HG02610 (cell line): ENCODE results near the gene SIGLECL1.

Source experiments
- ATAC-seq: cut with Tn5 transposase; IDR thresholded peaks from one replicate; pipeline ENCODE4 v1.9.1; 2021; ENCODE audit warnings: mild to moderate bottlenecking, moderate library complexity; ENCODE audit not compliant: unreplicated experiment

Gene SIGLECL1

DNA sequence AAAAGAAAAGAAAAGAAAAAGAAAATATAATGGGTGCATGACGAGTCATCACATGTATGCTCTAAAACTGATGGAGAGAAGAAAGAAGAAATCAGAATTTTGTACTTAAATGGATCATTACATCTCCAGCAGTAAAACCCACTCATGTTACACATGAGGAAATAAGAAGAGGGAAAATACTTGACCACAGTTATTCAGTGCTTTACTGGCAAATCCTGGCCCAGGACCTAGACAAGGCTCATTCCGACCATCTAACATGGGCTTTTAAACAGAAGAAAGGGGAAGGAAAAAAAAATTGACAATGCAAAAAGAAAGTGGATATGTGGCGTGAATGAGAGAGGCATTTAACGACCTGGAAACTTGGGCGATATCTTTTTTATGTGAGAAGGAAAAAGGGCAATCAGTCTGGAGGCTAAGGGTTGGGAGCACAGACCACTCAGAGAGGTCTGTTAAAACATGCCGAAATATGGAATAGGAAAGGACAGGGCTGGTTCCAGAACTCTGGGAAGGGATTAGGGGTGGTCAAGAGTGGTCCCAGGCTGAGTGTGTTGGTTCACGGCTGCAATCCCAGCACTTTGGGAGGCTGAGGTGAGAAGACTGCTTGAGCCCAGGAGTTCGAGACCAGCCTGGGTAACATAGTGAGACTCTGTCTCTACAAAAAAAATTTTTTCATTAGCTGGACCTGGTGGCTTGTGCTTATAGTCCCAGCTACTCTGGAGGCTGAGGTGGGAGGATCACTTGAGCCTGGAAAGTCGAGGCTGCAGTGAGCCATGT, 1.6 kb downstream of the SIGLECL1 start:
- no peak for ATAC-seq

DNA sequence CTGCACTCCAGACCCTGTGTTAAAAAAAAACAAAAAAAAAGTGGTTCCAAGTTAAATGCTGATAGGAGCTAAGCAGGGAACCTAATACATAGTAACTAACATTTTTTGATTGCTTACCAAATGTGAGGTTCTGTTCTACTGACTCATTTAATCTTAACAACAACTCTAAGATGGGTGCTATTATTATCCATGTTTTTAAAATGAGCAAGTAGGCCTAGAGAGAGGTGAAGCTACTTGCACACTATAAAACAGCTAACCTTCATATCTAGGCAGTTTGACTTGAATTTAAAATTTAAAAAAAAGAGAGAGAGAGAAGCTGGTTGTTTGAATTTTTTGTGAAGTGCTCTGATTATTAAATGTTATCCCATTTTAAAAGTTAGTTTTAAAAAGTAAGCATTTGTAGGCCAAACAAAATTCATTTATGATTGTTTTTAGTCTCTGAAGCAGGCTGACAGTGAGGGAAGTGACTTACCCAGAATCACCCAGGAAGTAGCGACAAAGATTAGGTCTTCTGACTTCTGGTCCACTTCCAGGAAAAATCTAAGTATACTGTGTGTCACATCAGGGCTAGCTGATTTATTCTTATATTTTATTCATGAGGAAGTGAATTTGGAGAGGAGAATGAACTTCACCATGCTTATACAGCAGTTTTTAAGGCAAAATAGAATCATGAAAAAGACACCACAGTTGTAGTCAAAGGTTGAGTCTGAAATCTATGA, 2.4 kb downstream of the SIGLECL1 start:
- no peak for ATAC-seq

DNA sequence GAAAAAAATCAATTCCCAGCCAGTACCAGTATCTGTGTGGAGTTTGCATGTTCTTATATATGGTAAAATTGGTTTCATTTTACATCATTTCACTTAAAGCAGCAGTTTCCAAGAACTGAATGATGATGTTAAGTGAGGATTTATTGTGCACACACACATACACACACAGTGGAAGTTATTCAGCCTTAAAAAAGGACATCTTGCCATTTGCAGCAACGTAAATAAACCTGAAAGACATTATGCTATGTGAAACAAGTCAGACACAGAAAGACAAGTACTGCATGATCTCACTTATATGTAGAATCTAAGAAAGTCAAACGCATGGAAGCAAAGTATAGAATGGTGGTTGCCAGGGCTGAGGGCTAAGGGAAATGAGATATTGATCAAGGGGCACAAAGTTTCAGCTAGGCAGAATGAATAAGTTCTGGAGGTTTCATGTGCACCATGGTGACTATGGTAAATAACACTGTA, 5.3 kb downstream of the SIGLECL1 start:
- ATAC-seq: no peak

DNA sequence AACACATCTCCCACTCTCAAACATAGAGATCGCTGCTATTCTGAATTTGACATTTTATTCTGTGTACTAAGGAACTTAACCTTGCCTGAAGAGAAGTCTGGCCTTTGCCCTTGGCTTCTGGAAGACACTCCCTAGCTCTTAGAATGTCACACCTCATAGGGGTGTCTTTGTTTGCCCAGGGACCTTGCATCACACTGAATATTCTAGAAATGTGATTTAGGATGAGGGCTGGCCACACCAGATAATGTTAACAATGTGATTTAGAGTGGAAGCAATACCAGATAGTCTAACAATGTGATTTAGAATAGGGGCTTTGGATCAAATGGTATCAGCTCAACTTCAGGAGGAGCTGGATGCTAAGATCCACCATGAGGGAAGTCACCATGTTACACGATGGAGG, 6.6 kb downstream of the SIGLECL1 start:
- ATAC-seq: no peak

DNA sequence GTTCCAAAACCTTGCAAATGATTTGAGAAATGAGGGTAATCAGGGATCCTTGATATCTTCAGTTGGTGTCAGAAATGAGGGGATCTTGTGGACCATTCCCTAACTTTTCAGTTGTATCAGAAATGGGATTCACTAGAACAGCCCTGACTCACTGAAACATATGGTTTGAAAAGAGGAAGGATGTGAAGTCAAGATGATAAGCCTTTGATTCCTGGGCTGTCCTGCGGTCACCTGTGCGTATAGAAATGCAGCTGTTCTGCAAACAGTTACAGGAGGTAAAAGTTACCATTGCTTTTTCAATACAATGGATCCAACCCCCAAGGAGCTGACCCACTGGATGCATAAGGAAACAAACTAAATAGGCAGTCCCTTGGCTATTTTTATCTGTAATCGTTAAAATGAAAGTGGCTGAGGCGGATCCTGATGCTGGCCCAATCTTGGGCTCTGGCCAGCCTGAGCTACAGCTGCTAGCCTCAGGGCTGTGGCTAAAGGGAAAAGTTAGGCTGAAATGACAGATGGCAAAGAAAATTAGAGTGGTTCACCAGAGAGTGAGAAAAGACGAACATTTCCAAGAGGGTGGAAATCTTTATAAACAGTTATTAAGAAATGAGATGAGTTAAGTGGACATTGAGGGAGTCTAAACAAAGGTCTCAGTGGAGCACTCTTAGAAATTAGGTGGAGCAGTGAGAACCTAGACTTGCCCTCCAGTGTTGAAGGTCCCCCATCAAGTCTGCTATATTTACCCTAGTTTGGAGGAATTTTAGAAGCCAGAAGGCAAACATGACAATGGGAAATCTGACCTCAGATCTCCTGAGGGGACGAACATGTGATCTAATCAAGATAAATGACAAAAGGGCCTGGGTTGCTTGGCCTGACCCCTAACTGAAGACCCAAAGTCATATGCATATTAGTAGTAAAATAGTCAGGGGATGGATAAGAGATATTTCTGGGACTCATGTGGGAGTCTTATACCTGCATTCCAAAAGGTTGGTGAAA, 7.6 kb downstream of the SIGLECL1 start:
- ATAC-seq: no peak

DNA sequence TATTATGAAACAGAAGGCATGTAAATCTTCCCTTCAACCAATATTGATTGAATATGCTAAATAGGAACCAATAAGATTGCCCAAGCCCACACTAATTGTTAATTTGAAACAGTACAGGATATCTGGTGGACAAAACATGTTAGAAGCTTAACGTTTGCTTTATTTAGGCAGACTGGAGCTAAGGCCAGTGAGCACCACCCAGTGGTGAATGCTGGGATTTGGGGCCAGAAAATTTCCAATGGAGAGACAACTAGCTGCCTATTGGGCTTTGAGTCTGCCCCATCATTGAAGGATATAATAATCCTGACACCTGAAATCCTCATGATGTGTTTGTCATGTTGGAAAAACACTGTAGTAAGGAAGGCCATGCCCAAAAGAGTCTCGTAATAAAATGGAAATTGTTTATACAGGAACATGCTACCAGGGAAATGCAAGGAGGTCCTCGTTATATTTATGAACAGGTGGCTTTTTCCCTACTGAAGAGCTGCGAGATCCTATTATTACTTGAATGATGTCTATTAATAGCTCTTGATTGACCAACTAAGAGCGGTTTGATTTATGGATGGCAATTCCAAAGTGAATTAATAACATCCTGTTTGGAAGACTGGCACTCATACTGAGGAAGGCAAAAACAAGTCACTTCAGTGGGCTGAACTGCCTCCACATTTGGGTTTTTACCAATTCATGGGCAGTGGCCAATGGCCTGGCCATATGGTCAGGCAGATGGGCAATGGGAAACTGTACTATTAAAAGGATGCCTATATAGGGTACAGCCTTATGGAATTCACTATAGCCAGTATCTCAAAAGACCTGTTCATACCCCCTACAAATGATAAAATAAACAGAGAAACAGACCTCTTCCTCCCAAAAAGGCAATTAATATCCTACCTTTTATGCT, 8.7 kb downstream of the SIGLECL1 start:
- ATAC-seq: no peak

DNA sequence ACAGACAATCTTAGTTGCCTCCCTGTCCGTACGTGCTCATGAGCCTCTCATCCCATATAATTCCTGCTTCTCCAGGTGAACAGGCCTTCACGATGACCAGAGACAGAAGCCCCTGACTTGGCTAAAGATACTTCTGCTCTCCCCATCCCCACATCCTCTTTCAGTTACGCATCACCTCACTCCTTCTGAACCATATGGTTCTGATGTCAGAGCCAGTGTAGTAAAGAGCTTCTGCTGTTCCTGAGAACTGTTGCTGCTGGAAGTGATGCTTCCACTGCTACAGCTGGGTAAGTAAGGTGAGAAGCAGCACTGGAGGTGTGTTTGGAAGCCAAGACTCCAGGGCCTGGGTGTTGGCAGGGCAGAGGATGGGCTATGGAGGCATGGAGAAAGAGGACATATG, 12.9 kb downstream of the SIGLECL1 start:
- no peak for ATAC-seq

DNA sequence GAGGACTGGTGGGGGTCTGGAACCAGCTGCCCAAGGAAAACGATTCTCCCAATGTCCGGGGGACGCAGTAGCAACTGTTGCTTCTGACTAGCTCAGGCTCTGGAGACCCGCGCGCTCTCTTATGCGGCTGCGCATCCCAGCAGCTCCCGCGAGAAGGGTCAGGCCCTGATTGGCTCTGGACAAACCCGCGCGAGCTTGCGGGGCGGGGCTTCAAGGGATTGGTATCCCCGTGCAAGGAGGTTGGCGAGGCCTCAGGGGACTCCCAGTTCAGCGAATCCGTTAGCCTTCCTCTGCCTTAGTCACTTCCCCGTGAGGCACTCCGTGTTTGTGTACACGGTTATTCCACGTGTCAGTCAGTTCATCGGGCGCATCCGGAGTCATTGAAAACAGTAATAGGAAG, 20.2 kb downstream of the SIGLECL1 start:
- no peak for ATAC-seq

DNA sequence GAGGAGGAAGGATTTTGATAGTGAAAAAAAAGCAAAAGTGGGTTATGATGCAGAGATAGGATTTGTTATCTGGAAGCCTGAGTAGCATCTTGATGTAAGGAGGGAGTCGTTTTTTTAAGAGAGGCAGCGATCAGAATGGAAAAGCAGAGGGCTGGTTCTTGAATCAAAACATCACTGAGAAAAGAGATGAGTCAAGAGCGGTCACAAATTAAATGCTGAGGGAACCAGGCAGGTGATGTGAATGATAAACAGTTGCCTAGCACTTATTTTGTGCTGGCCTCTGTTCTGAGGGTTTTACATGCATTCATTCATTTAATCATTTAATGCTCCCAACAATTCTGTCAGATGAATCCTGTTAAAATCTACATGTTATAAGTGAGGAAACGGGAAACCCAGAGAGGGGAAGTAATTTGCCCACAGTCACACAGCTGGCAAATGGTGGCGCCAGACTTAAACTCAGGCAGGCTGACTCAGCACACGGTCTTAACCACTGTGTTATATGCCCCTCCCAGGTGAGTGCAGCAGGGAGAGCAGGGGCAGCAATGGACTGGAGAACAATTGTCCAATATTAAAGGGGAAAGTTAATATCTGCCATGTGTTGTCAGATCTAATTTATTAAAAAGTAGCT, 21.4 kb downstream of the SIGLECL1 start:
- no peak for ATAC-seq

DNA sequence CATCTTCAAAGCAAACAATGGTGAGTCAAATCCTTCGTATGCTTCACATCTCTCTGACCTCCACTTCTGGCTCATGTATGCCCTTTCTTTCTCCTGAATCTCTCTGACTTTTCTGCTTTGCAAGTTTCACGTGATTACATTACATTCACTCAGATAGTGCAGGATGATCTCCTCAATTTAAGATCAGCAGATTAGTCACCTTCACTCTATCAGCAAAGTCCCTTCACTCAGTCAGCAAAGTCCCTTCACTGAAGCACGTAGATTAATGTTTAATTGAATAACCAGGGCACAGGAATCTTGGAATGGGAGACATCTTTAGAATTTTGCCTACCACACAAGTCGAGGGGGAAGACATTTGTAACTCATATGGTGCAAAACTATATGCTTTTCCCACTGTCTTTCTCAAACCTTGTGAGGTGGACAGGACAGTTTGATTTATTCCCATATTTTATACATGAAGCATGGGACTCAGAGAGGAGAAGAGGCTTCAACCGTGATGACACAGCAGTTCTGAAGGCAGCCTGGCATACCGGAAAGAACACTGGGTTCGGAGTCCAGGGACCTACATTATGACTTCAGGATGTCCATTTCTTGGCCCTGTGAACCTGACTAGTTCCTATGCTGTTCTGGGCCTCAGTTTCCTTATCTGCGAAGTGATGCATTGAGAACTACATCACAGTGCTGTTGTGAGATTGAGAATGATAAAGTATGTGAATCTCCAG, 23.3 kb downstream of the SIGLECL1 start:
- ATAC-seq: no peak

DNA sequence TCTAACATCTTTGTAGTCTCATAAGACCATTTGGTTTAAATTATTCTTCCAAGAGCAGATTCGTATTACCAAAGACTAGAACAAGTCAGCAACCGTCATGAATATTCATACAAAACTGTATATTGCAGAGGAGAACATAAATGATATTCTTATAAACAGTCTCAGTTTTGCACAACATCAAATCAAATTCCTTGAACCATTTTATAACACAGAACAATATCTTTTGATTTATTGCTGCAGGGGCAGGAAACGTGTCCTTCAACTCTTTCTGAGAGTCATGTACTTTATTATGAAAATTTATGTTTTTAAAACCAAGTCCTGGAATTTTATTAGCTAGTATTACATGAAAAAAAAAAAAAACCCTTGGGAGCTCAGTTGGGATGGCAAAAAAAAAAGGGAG, 26.2 kb downstream of the SIGLECL1 start:
- no peak for ATAC-seq

DNA sequence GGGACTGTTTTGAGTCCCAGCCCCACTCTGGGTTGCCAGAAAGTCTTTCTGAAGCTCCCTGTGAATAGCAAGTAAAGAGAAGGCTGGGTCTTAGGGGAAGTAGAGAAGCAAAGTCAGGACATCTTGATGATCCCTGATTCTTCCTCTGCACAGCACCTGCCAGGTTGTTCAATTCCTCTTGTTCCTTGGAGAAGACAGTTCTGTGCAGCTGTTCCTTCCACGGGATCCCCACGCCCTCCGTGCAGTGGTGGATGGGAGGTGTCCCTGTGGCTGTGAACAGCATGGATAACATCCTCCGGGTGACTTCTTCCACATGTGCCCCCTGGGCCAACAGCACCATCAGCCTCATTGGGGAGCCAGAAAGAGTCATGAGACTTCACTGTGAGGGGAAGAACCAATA, 31.5 kb downstream of the SIGLECL1 start:
- no peak for ATAC-seq

DNA sequence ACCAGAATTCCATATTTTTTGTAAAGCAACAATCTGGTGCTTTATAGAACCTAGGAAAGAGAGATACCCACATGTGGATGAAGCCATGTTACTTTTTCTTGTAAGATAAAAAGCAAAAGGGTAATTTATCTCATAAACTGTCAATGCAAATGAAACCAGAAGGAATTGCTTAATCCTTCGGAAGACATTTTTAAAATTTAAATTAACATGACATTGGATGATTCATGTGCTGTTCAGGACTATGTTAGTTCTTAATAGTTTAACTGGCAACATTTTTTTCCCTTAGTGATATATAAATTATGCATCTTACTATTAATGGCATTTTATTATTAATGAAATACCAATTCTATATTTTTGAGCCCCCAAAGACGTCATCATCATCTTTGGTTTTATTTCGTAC, 34.8 kb downstream of the SIGLECL1 start:
- ATAC-seq: no peak

DNA sequence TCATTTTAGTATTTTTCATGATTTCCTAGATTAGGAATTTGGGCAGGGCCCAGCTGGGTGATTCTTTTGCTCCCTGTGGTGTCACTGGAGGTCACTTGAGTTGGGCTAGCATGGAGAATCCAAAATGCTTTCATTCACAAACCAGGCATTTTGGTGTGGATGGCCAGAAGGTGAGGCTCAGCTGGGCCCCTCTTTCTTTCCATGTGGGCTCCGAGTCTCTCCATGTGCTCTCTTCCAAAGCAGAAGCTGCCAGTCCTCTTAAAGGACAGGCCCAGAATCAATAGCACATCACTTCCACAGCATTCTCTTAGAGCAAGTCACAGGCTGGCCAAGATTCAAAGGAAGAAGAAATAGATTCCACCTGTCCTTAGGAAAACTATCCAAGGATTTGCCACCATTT, 38.8 kb downstream of the SIGLECL1 start:
- ATAC-seq: no peak

DNA sequence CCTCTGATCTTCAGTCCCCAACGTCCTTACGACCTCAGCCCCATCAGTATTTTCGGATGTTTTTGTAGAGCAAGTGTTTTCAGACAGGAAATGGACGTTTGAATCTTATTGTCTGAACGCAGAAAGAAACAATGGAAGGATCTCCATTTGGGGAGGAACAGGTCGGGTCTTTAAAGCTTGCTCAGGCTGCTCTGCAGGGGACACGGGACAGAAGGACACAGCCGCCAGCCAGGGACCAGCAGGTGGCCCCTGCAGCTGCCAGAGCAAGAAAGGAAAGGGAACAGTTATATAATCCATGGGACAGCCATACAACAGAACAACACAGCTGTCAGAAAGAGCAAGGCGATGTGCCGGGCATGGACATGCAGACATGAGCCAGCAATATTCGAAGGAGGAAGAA, 42.1 kb downstream of the SIGLECL1 start:
- no peak for ATAC-seq

DNA sequence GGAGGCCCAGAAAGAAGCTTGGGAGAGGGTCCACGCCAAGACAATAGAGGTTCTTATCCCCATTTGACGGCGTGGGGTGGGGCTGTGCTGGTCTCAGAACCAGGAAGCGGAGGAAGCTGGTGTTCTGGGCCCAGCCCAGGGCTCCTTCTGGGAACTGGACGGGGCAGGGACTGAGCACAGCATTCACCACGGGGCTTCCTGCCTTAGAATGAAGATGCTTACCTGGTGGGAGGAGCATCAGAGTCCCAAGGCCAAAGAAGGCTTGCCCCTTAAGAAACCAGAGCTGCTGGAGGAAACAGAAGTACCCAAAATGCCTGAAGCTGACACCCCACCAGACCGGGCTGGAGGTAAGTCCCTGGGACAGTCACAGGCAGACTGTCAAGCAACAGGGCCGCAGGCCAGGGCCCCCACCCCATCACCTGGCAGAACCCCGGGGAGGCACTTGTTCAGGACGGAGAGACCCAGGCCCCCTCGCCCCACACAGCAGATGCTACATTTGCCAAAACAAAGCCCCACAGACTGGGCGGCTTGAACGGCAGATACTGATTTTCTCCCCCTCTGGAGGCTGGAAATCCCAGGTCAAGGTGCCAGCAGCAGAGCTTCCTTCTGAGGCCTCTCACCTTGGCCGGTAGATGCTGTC, 42.8 kb downstream of the SIGLECL1 start:
- ATAC-seq: no peak

DNA sequence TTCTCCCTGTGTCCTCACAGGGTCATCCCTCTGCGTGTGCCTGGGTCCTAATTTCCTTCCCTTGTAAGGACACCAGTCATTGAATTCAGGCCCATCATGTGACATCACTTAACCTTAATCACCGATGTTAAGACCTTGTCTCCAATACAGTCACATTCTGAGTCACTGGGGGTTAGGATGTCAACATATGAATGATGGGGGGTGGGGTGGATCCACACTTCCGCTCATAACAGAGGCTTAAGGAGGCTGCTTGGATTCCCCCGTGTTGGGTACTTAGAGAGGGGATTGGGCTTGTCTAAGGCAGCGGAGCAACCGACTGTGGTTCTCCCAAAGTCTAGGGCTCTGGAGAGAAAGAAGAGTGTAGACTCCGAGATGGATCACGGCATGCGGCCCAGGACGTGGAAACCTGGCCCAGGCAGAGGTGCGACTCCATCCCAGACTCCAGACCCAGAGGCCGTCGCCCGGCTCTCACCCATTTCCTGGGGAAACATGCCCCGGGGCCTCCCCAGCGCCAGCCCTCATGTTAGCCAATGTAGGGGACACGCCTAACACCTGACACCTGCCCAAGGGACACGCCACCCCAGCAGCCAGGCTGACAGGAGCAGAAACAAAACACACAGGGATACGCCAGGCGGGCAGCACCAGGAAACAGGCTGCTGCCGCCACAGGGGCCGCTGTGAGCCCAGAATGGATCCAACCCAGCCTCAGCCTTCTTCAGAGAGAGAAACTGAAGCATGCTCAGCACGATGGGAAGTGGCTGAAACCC, 43.5 kb downstream of the SIGLECL1 start:
- no peak for ATAC-seq

DNA sequence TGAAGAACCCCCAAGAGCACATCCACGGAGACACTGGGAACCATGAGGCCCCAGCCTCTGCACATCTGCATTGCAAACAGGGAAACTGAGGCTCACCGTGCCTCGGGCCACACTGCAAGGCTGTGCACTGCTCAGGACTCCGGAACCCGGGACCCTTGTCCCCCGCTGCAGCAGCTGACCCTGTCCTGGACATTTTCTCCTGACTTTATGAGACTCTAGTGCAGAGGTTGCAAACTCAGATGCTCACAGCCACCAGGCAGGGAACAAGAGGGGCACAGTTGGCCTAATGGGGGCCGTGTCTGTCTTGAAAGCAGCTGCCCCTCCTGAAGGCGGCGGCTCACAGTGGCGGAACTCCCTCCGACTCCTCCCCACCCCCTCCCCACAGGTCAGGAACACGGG, 44.1 kb downstream of the SIGLECL1 start:
- no peak for ATAC-seq
